HK-2 (cell line): ENCODE data around the gene NEBL.

Source experiments
- DNase-seq: peaks from one replicate; pipeline ENCODE4 v3.0.0-alpha.2; 2018; ENCODE audit not compliant: unreplicated experiment

Gene NEBL

GRCh38 chr10:20901110-20901509 is 4.0 kb upstream of the NEBL start:
- DNase-seq, result no peak

DNA sequence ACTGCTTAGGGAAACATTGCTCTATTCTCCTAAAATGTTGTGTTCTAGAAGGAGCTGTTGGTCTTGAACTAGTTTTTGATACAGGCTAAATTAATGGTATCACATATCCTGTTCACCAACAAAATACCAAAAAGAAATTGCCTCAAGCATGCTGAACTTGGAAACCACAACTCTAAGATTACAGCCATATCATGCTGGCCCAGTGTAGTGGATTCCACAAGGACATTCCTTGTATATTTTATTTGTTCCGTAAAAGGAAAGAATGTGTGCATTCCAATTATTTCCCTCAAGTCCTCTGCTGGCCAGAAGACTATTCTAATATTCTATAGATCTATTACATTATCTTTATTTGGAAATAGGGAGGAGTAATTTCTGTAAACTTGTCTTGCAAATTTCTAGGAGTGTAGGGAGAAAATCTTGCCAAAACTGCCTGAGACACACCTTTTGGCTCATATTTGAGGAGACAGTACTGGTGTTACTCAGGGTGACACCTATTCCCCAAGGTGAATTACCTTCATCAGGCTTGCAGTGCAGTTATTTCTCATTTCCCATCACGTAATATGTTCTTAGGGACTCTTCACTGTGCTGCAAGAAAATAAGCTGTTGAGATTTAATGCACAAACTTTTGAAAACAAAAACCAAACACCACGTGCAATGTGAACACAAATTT is 1.9 kb upstream of the NEBL start:
- DNase-seq, result no peak

GRCh38 chr10:20893297-20893696 is 3.8 kb downstream of the NEBL start:
- no peak for DNase-seq

- DNase-seq, result no peak
Observed at GRCh38 chr10:20892796-20893195, 4.3 kb downstream of the NEBL start.

GRCh38 chr10:20892011-20892585 is 5.0 kb downstream of the NEBL start:
- DNase-seq, result no peak

- DNase-seq, result no peak
Observed at GRCh38 chr10:20891338-20891714, 5.8 kb downstream of the NEBL start.

GRCh38 chr10:20890491-20891337 is 6.4 kb downstream of the NEBL start:
- no peak for DNase-seq

- DNase-seq, result no peak
Observed at GRCh38 chr10:20890009-20890408, 7.1 kb downstream of the NEBL start.

- DNase-seq, result no peak
Observed at GRCh38 chr10:20888620-20889330, 8.3 kb downstream of the NEBL start.

GRCh38 chr10:20887706-20888555 is 9.2 kb downstream of the NEBL start:
- DNase-seq, result no peak

- no peak for DNase-seq
Observed at GRCh38 chr10:20885678-20886077, 11.4 kb downstream of the NEBL start.

DNA sequence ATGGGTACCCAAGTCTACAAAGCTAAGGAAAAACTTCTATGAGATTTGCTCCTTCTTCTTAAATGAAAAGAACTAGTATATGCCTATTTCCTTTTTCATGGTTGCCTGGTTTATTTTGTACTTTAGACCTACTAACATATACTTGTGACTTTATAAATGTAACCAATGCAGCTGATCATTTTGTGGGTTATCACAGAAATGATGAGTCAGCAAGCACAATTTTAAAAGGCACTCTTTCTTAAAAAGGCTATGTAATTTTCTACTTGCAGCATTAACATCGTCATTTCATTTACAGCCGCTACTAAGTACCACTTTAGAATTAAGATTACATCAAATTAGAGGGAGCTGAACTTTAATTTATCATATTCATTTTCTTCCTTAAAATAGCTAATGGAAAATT is 13.6 kb downstream of the NEBL start:
- DNase-seq, result no peak

- no peak for DNase-seq
Observed at GRCh38 chr10:20882091-20882490, 15.0 kb downstream of the NEBL start.

DNA sequence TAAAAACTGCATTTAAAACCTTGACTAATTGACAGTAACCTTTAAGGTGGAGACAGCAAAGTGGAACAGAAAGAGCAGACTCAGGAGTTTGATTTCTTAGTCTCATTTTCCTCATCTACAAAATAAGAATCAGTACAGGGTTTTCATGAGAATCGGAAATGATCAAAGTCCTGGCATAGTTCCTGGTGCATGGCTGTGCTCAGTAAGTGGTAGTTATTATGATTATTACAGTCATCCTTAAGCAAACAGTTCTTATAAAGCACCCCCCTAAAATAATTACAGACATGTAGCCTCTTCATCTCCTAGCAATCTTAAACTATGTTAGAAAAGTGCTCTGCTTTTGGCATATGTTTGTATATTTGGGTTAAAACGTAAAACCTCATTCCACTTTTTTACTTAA is 18.0 kb downstream of the NEBL start:
- DNase-seq, result no peak

- no peak for DNase-seq
Observed at GRCh38 chr10:20877986-20878983, 18.8 kb downstream of the NEBL start.

DNA sequence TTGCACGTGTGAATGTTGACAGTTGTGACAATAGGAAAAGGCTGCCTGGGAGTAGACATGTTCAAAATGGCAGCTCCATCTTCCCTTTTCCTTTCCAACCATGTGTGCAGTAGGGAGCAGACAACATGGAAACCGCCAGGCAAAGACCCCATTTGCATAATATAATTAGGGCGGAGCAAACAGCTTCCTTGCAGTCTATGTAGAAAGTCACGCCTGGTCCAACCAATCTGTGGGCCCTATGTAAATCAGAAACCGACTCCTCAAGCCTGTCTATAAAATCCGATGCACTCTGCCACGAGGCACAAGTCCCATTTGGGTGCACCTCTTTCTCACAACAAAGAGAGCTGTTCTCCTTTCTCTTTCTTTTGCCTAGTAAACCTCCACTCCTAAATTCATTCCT is 19.6 kb downstream of the NEBL start:
- DNase-seq, result no peak

- DNase-seq, result no peak
Observed at GRCh38 chr10:20874261-20874660, 22.9 kb downstream of the NEBL start.

- DNase-seq, result no peak
Observed at GRCh38 chr10:20871970-20872369, 25.1 kb downstream of the NEBL start.

- no peak for DNase-seq
Observed at GRCh38 chr10:20870834-20871233, 26.3 kb downstream of the NEBL start.

- no peak for DNase-seq
Observed at GRCh38 chr10:20863008-20863407, 34.1 kb downstream of the NEBL start.
